ENCODE data around the gene UROD.

Gene UROD

GRCh38 chr1:45065083-45065482 is 53.0 kb downstream of the UROD start:
- TF ChIP-seq, protein P1, sequence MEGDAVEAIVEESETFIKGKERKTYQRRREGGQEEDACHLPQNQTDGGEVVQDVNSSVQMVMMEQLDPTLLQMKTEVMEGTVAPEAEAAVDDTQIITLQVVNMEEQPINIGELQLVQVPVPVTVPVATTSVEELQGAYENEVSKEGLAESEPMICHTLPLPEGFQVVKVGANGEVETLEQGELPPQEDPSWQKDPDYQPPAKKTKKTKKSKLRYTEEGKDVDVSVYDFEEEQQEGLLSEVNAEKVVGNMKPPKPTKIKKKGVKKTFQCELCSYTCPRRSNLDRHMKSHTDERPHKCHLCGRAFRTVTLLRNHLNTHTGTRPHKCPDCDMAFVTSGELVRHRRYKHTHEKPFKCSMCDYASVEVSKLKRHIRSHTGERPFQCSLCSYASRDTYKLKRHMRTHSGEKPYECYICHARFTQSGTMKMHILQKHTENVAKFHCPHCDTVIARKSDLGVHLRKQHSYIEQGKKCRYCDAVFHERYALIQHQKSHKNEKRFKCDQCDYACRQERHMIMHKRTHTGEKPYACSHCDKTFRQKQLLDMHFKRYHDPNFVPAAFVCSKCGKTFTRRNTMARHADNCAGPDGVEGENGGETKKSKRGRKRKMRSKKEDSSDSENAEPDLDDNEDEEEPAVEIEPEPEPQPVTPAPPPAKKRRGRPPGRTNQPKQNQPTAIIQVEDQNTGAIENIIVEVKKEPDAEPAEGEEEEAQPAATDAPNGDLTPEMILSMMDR (IDR thresholded peaks at IDR 0.05; ENCODE audit: low read depth, low read length): no peak
- no peak for TF ChIP-seq EZH2phosphoT487 (IDR thresholded peaks at IDR 0.05; ENCODE audit: low read depth)
- Histone ChIP-seq H2AFZ (ENCODE audit: low read depth, low read length) (no peak overlapping the region), H3K79me2 (ENCODE audit: low read length) (no peaks in the 10 kb centered on the region), H3K27me3 (ENCODE audit: low read depth, low read length) (no peaks in the 10 kb centered on the region), H3K27ac (ENCODE audit: low read length) (no peak overlapping the region), H3K36me3 (replicated peaks; ENCODE audit: low read depth, low read length) (no peaks in the 10 kb centered on the region), H4K20me1 (ENCODE audit: insufficient read depth, low read length) (no peaks in the 10 kb centered on the region), H3K9ac (ENCODE audit: low read length) (no peak overlapping the region), H3K9me3 (ENCODE audit: insufficient read depth, low read length) (no peaks in the 10 kb centered on the region), H3K4me1 (ENCODE audit: low read length) (no peaks in the 10 kb centered on the region), H3K4me2 (ENCODE audit: low read length) (no peak overlapping the region), H3K4me3 (ENCODE audit: low read length) (no peak overlapping the region)

All from OCI-LY3 (cell line).